IPS-20b (cell line): ENCODE results near the gene UBE2C.
"Not testable (repeated sequence)": the region's sequence is repeated elsewhere in the genome, so short reads cannot be mapped to it uniquely, and the experiment has no call there.

ENCODE experiments used
- H3K27ac ChIP-seq: one replicate; pipeline ENCODE4 v1.5.1; 2013; ENCODE audit warnings: low read length
- H3K27me3 ChIP-seq: 2 replicates; pipeline ENCODE4 v1.6.1; 2013; ENCODE audit warnings: mild to moderate bottlenecking, low read length, inconsistent platforms; ENCODE audit not compliant: insufficient read depth
- H3K36me3 ChIP-seq: 2 replicates; pipeline ENCODE4 v1.6.1; 2013; ENCODE audit warnings: low read depth, mild to moderate bottlenecking, inconsistent platforms, low read length, moderate library complexity; ENCODE audit not compliant: insufficient read depth
- H3K4me1 ChIP-seq: 2 replicates; pipeline ENCODE4 v1.6.1; 2013; ENCODE audit warnings: mild to moderate bottlenecking, control low read depth, inconsistent platforms, low read length, moderate library complexity; ENCODE audit not compliant: insufficient read depth
- H3K4me3 ChIP-seq: 2 replicates; pipeline ENCODE4 v1.5.1; 2013; ENCODE audit warnings: mild to moderate bottlenecking, low read length, inconsistent platforms
- H3K9ac ChIP-seq: 2 replicates; pipeline ENCODE4 v1.6.1; 2013; ENCODE audit warnings: low read depth, mild to moderate bottlenecking, inconsistent platforms, low read length, moderate library complexity
- H3K9me3 ChIP-seq: 2 replicates; pipeline ENCODE4 v1.6.1; 2013; ENCODE audit warnings: mild to moderate bottlenecking, low read depth, low read length, inconsistent platforms; ENCODE audit not compliant: insufficient read depth

Gene UBE2C

DNA sequence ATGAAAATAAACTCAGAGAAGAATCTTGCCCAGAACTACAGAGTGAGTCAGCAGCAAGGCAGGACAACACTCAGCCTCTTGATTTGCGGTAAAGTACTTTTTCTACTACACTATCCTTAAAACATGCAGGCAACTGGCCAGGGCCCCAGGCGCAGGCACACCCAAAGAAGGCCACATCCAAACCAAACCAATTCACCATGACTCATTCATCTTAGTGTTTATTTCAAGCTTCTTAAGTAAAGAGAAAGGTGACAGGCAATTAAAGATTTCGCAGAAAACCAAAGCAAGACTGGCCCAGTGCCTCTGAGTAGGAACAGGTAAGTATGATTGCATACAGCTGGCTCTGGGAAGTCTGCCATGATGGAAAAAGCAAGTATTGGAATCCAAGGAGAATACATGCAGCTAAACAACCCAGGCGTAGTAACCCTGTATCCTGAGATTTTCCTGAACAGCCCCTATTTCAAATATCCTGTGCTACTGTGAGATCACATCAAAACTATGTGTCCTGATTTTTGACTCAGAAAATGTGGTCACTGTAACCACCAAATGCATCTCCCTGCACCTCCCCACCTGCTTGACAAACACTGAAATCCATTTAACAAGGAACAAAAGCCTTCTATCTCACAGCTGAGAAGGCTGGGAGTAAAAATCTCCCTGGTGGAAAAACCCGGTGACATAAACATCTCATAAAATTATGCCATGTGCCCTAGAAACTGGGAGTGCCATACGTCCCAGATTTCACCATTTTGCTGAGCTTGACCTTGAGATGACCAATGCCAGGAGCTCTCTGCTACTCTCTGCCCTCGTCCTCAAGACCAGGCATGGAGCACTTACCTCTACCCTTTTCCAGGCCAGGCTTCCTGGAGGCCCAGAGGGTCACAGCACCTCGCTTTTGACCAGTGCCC lies 33.2 kb upstream of the UBE2C start:
- Histone ChIP-seq H3K27ac (no peak overlapping the region), H3K4me1 (no peaks in the 10 kb centered on the region), H3K9me3 (no peaks in the 10 kb centered on the region), H3K4me3 (no peak overlapping the region), H3K27me3 (no peaks in the 10 kb centered on the region), H3K9ac (no peak overlapping the region), H3K36me3 (no peaks in the 10 kb centered on the region)

DNA sequence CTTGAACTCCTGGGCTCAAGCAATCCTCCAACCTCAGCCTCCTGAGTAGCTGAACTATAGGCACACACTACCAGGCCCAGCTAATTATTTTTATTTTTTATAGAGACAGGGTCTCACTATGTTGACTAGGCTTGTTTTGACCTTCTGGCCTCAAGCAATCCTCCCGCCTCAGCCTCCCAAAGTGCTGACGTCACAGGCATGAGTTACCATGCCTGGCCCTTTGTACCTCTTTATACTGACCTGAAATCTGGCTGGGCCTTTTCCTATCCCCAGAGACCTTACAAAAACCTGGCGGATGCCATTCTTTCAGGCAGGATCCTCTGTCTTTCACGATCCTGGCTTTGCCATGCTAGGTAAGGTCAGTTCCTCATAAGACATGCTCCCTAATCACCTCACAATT lies 32.3 kb upstream of the UBE2C start:
- H3K4me3 ChIP-seq: no peak overlapping the region
- H3K27ac ChIP-seq: no peak overlapping the region
- H3K27me3 ChIP-seq: no peaks in the 10 kb centered on the region
- H3K9ac ChIP-seq: no peak overlapping the region
- H3K36me3 ChIP-seq: no peaks in the 10 kb centered on the region
- no peaks in the 10 kb centered on the region for H3K4me1 ChIP-seq
- H3K9me3 ChIP-seq: no peaks in the 10 kb centered on the region

DNA sequence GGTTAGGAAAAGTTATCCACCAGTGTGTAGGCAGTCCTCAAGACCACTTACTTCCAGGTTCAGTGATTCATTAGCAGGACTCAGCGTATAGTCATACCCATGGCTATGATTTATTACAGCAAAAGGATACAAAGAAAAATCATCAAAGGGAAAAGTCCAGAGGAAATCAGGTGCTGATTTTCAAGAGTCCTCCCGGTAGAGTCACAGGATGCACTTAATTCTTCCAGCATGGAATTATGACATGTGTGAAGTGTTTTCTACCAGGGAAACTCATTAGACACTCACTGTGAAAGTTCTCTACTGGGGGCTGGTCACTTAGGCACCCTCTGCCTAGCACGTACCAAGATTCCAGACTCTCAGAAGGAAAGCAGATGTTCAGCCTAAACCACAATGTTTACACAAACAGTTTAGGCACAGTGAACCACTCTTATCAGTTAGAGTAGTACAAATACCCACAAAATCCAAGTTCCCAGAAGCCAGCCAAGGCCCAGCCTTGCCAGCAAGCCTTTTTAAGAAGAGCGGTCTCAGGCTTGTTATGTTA lies 31.0 kb upstream of the UBE2C start:
- Histone ChIP-seq H3K4me3 (no peak overlapping the region), H3K4me1 (no peaks in the 10 kb centered on the region), H3K9me3 (no peaks in the 10 kb centered on the region), H3K36me3 (no peaks in the 10 kb centered on the region), H3K9ac (no peak overlapping the region), H3K27me3 (no peaks in the 10 kb centered on the region), H3K27ac (no peak overlapping the region)

- H3K27ac ChIP-seq: no peak overlapping the region
- no peak overlapping the region for H3K4me3 ChIP-seq
- H3K27me3 ChIP-seq: no peaks in the 10 kb centered on the region
- no peaks in the 10 kb centered on the region for H3K9me3 ChIP-seq
- H3K36me3 ChIP-seq: no peaks in the 10 kb centered on the region
- H3K4me1 ChIP-seq: no peaks in the 10 kb centered on the region
- no peak overlapping the region for H3K9ac ChIP-seq
Measured at GRCh38 chr20:45782890-45783289, 29.6 kb upstream of the UBE2C start.

GRCh38 chr20:45783656-45784294 lies 28.7 kb upstream of the UBE2C start:
- no peaks in the 10 kb centered on the region for H3K4me1 ChIP-seq
- no peak overlapping the region for H3K9ac ChIP-seq
- H3K9me3 ChIP-seq: no peaks in the 10 kb centered on the region
- H3K27me3 ChIP-seq: no peaks in the 10 kb centered on the region
- no peak overlapping the region for H3K4me3 ChIP-seq
- H3K27ac ChIP-seq: no peak overlapping the region
- H3K36me3 ChIP-seq: no peaks in the 10 kb centered on the region

- Histone ChIP-seq H3K4me1 (peaks cover 4% of the 10 kb centered on the region; the same call in 1 of the 2 replicates), H3K9ac (no peak overlapping the region), H3K27me3 (no peaks in the 10 kb centered on the region), H3K4me3 (no peak overlapping the region), H3K9me3 (no peaks in the 10 kb centered on the region), H3K27ac (no peak overlapping the region), H3K36me3 (no peaks in the 10 kb centered on the region)
Measured at GRCh38 chr20:45788351-45788750, 24.1 kb upstream of the UBE2C start.

- H3K36me3 ChIP-seq: peaks cover 32% of the 10 kb centered on the region
- peaks cover 4% of the 10 kb centered on the region; the same call in 1 of the 2 replicates for H3K4me1 ChIP-seq
- H3K27me3 ChIP-seq: no peaks in the 10 kb centered on the region
- H3K4me3 ChIP-seq: peak overlapping the region; percentile 81
- peak overlapping the region; percentile 68; the same call in 1 of the 2 replicates for H3K9ac ChIP-seq
- H3K9me3 ChIP-seq: no peaks in the 10 kb centered on the region
- H3K27ac ChIP-seq: peak overlapping the region; percentile 22
Measured at GRCh38 chr20:45792317-45793118, 19.9 kb upstream of the UBE2C start.

- Histone ChIP-seq H3K27me3 (no peaks in the 10 kb centered on the region), H3K9me3 (no peaks in the 10 kb centered on the region), H3K9ac (no peak overlapping the region), H3K36me3 (peaks cover 39% of the 10 kb centered on the region), H3K27ac (no peak overlapping the region), H3K4me1 (peaks cover 7% of the 10 kb centered on the region; the same call in 1 of the 2 replicates), H3K4me3 (no peak overlapping the region)
Measured at GRCh38 chr20:45796337-45797065, 15.9 kb upstream of the UBE2C start.

GRCh38 chr20:45797510-45797909 lies 14.9 kb upstream of the UBE2C start:
- H3K4me3 ChIP-seq, H3K27ac ChIP-seq, H3K9me3 ChIP-seq, H3K9ac ChIP-seq, H3K4me1 ChIP-seq, H3K27me3 ChIP-seq: not testable (repeated sequence)
- H3K36me3 ChIP-seq: peaks cover 49% of the 10 kb centered on the region

GRCh38 chr20:45797955-45798354 lies 14.5 kb upstream of the UBE2C start:
- H3K4me3 ChIP-seq, H3K27ac ChIP-seq, H3K9me3 ChIP-seq, H3K27me3 ChIP-seq, H3K9ac ChIP-seq, H3K4me1 ChIP-seq: not testable (repeated sequence)
- H3K36me3 ChIP-seq: peaks cover 53% of the 10 kb centered on the region
